Astrocyte (in vitro differentiated cells and primary cell): ENCODE results near the gene ENKUR.

ENCODE experiments used
- EZH2 ChIP-seq: IDR thresholded peaks from 2 replicates; pipeline ENCODE4 v1.6.1; 2012; ENCODE audit warnings: mild to moderate bottlenecking, low read length, inconsistent platforms; ENCODE audit not compliant: insufficient read depth
- TF ChIP-seq, protein P1 (sequence below): IDR thresholded peaks from 2 replicates; pipeline ENCODE4 v1.5.1; 2011; ENCODE audit warnings: low read depth, mild to moderate bottlenecking, inconsistent platforms, low read length, moderate library complexity; ENCODE audit not compliant: insufficient read depth

- TF ChIP-seq, protein P1, sequence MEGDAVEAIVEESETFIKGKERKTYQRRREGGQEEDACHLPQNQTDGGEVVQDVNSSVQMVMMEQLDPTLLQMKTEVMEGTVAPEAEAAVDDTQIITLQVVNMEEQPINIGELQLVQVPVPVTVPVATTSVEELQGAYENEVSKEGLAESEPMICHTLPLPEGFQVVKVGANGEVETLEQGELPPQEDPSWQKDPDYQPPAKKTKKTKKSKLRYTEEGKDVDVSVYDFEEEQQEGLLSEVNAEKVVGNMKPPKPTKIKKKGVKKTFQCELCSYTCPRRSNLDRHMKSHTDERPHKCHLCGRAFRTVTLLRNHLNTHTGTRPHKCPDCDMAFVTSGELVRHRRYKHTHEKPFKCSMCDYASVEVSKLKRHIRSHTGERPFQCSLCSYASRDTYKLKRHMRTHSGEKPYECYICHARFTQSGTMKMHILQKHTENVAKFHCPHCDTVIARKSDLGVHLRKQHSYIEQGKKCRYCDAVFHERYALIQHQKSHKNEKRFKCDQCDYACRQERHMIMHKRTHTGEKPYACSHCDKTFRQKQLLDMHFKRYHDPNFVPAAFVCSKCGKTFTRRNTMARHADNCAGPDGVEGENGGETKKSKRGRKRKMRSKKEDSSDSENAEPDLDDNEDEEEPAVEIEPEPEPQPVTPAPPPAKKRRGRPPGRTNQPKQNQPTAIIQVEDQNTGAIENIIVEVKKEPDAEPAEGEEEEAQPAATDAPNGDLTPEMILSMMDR, result no peak
- TF ChIP-seq EZH2, result no peak
Observed at GRCh38 chr10:24968349-24968748, 47.6 kb downstream of the ENKUR start.
